ENCODE results near the gene ACAP2.

DNA sequence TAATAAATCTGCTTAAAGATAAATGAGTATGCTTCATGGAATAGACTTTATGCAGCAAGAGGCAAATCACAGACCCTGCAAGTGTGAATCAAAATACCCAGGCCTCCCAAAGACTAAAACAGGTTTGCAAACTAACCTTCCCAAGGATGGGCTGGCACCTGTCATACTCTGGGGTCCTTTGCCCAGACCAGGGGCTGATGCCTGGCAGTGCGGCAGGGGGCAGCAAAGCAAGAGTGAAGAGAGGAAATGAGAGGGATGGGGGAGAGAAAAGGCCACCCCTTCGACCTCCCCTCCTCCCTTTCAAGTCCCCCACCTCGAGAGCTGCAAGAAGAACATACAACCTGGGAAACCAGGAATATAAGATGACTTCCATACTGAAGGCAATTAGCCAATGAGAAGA, 203.7 kb downstream of the ACAP2 start:
- TF ChIP-seq EP300 (IDR thresholded peaks at IDR 0.05) (no peak), CTCF (IDR thresholded peaks at IDR 0.05) (no peak)

Measured in gastroesophageal sphincter (tissue), 3 donors.